Lower lobe of right lung (tissue), 2 donors: ENCODE measurements around the gene ERI3. TPM values are rescaled to one million over a fixed set of nuclear protein-coding genes. Genes with fewer than 3 reads are reported as not detected.

ENCODE experiments used
- ATAC-seq, 2 donors: fragments of 200-7000 bp; cut with Tn5 transposase; one replicate each; pipeline ENCODE4 v1.9.1; 2020 to 2022; ENCODE audit warnings: mild to moderate bottlenecking in 2 of 2, moderate library complexity in 2 of 2
- DNase-seq: peaks from one replicate; pipeline ENCODE4 v3.0.0-alpha.2; 2020
- H3K27ac ChIP-seq: fragments of 200-600 bp; one replicate; pipeline ENCODE4 v1.8.0; 2022
- H3K27me3 ChIP-seq: fragments of 200-600 bp; one replicate; pipeline ENCODE4 v1.8.0; 2022; ENCODE audit warnings: low read depth
- H3K36me3 ChIP-seq: fragments of 200-600 bp; one replicate; pipeline ENCODE4 v1.8.0; 2022; ENCODE audit warnings: mild to moderate bottlenecking
- H3K4me1 ChIP-seq: fragments of 200-600 bp; one replicate; pipeline ENCODE4 v1.8.0; 2022
- H3K4me3 ChIP-seq: fragments of 200-600 bp; one replicate; pipeline ENCODE4 v1.8.0; 2022; ENCODE audit warnings: mild to moderate bottlenecking
- H3K9me3 ChIP-seq: fragments of 200-600 bp; one replicate; pipeline ENCODE4 v1.8.0; 2022
- intact Hi-C: fragments of 100-400 bp; cut with DNase I; formaldehyde crosslinking; loops from one replicate; pipeline ENCODE4 v1.11.0; 2022
- total RNA-seq: library from RNA; stranded (reverse); fragmentation: NEBNext Ultra II Directional; extraction: Animal tissue kit (Norgen Biotek cat#: 25700); gene quantifications from one replicate; pipeline ENCODE4 v1.2.1, GENCODE V29; 2021
- TF ChIP-seq, protein P1 (sequence below): fragments of 200-600 bp; IDR thresholded peaks from one replicate; pipeline ENCODE4 v1.8.0; 2022; ENCODE audit warnings: antibody characterized with exemption, mild to moderate bottlenecking
- donor health status: DM: no; HTN: yes; CAD: no; lungs with severe emphysema.

The ERI3 gene
- total RNA-seq, 1 donor from 2014 or later = 36.3 TPM

DNA sequence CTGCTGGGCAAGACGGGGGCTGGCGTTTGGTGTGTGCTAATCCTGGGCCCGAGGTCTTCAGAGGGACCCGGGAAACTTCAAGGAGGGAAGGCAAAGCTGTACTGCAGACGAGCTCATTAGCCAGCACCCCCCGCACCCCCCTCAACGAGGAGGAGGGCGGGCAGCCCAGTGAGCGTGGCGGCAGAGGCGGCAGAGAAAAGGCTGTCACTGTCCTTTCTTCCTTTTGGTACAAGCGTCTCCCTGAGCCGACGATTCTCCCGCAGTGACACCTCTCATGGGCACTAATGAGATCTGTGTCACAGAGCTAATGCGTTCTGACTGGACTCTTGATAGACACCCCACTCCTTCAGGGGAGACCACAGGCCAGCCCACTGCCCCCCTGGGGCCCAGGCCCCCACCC lies 112.3 kb downstream of the ERI3 start:
- TF ChIP-seq, protein P1, sequence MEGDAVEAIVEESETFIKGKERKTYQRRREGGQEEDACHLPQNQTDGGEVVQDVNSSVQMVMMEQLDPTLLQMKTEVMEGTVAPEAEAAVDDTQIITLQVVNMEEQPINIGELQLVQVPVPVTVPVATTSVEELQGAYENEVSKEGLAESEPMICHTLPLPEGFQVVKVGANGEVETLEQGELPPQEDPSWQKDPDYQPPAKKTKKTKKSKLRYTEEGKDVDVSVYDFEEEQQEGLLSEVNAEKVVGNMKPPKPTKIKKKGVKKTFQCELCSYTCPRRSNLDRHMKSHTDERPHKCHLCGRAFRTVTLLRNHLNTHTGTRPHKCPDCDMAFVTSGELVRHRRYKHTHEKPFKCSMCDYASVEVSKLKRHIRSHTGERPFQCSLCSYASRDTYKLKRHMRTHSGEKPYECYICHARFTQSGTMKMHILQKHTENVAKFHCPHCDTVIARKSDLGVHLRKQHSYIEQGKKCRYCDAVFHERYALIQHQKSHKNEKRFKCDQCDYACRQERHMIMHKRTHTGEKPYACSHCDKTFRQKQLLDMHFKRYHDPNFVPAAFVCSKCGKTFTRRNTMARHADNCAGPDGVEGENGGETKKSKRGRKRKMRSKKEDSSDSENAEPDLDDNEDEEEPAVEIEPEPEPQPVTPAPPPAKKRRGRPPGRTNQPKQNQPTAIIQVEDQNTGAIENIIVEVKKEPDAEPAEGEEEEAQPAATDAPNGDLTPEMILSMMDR = no peak
- Histone ChIP-seq H3K27ac (no peak overlapping the region), H3K9me3 (no peaks in the 10 kb centered on the region), H3K4me3 (no peak overlapping the region), H3K36me3 (peaks cover 27% of the 10 kb centered on the region), H3K27me3 (no peaks in the 10 kb centered on the region), H3K4me1 (peaks cover 8% of the 10 kb centered on the region)
- DNase-seq (no peak), ATAC-seq (no peak)
- intact Hi-C loops = no loop called here

- H3K9me3 ChIP-seq = no peaks in the 10 kb centered on the region
- peak; percentile 51 to 78 for ATAC-seq
- H3K4me3 ChIP-seq = no peak overlapping the region
- peak overlapping the region; percentile 69 for H3K27ac ChIP-seq
- H3K36me3 ChIP-seq = peaks cover 13% of the 10 kb centered on the region
- no peaks in the 10 kb centered on the region for H3K27me3 ChIP-seq
- TF ChIP-seq, protein P1 = no peak
- intact Hi-C loops = no loop called here
- H3K4me1 ChIP-seq = peaks cover 8% of the 10 kb centered on the region
- DNase-seq = peak; percentile 30
Measured at GRCh38 chr1:44240802-44241671, 114.0 kb downstream of the ERI3 start.

- no peak overlapping the region for H3K4me3 ChIP-seq
- intact Hi-C loops = no loop called here
Measured at GRCh38 chr1:44239961-44240371, 115.1 kb downstream of the ERI3 start.

DNA sequence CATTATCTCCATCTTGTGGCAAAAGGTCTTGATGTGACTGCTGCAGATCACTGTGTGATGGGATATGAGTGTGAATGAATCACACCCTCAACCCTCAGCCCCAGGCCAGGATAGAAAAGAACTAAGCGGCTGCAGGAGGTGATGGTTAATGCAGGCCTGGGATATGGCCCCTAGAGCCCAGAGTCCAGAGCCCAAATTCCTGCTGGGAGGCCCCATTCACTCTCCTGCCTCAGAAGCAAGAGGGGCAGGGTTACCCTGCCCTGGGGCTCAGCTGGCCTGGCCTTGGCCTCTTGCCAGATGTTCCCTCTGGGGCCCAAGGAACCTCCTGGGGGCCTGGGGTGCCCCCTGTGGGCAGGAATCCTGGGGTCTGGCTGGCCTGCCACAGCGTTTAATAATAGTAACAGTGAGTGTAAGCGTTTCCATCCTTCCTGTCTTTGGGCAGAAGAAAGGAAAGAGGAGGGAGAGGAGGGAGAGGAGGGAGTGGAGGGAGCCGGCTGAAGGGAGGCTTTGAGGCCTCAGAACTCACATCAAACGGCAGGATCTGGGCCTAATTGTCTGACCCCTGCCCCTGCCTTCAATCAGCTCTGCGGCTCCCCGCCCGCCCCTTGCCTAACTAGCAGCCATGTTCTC lies 115.6 kb downstream of the ERI3 start:
- DNase-seq (peak; percentile 39), ATAC-seq (no peak)
- no peaks in the 10 kb centered on the region for H3K27me3 ChIP-seq
- H3K4me3 ChIP-seq = no peak overlapping the region
- H3K9me3 ChIP-seq = no peaks in the 10 kb centered on the region
- peaks cover 13% of the 10 kb centered on the region for H3K36me3 ChIP-seq
- intact Hi-C loops = no loop called here
- H3K4me1 ChIP-seq = peaks cover 8% of the 10 kb centered on the region
- TF ChIP-seq, protein P1 = peak; percentile 7
- peak overlapping the region; percentile 69 for H3K27ac ChIP-seq

More at GRCh38 chr1:44239961-44240371, 115.1 kb downstream of the ERI3 start:
- Histone ChIP-seq H3K4me1 (peaks cover 8% of the 10 kb centered on the region), H3K27me3 (no peaks in the 10 kb centered on the region), H3K9me3 (no peaks in the 10 kb centered on the region), H3K27ac (peak overlapping the region; percentile 69), H3K36me3 (peaks cover 13% of the 10 kb centered on the region)
- TF ChIP-seq, protein P1 = no peak
- DNase-seq (peak; percentile 42), ATAC-seq (peak; percentile 50 to 60)

GRCh38 chr1:44238660-44239059 lies 116.4 kb downstream of the ERI3 start:
- peaks cover 8% of the 10 kb centered on the region for H3K4me1 ChIP-seq
- DNase-seq (no peak), ATAC-seq (no peak)
- intact Hi-C loops = no loop called here
- no peaks in the 10 kb centered on the region for H3K9me3 ChIP-seq
- peaks cover 12% of the 10 kb centered on the region for H3K36me3 ChIP-seq
- TF ChIP-seq, protein P1 = no peak
- H3K27me3 ChIP-seq = no peaks in the 10 kb centered on the region
- H3K27ac ChIP-seq = no peak overlapping the region
- H3K4me3 ChIP-seq = no peak overlapping the region
